Right forelimb (tissue), 1 donor: ENCODE measurements around the gene ATXN7L1.

Experiments used
- DNase-seq: peaks from one replicate; pipeline ENCODE4 v3.0.0-alpha.2; 2018

Gene ATXN7L1

DNA sequence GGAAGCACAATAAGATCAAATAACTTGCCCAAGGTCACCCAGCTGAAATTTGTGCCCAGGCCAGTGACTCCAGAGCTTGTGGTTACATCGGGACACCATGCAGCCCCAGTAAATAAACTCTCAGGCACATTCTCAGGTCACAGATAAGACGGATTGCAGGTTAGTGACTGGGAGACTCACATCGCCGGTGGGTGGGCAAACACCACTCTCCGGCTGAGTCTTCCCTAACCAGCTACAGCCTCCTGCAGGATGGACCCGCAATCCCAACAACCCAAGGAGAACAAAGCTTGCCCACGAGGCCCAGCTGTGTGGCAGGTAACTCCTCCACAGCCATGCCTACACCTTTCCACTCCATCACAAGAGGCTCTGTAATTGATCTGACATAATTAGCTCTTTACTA is 213.4 kb downstream of the ATXN7L1 start:
- DNase-seq: no peak

DNA sequence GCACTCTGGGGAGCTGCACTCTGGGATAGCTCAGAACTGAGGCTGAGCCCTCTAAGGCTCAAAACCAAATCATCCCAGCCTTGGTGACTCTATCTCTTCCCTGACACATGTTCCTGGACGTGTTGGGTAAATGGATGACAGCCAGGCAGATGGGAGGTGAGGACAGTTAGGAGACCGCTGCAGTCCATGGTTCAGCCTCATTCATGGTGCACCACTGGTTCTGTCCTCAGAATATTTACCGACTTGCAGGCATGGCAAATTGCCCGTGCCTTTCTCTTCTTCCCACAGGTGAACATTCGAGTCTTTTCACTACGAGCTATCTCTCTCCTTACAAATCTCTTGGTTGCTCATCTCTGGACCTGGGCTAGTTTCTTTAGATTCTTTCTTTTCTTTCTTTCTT is 214.8 kb downstream of the ATXN7L1 start:
- no peak for DNase-seq

DNA sequence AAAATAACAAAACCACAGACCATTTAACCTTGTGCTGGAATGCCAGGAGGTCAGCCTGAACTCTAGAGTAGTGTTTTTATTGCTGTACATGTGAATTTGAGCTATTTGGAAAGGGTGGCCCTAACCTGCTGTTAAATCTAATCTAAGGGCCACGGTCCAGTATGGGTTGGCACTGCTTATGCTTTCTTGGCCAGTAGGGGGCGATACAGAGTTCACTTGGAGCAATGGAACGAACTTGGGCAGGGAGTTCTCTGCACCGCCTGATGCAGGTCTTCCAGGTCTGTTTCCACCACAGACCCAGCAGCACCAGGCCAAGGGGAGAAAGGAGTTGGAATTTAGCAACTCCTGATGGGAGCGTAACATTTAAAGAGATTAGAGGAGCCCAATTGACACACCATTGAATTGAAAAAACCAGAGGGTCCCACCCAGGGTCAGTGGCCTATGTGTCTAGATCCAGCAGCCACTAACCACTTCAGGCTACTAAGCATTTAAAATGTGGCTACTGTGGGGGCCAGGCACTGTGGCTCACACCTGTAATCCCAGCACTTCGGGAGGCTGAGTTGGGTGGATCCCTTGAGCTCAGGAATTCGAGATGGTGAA is 219.4 kb downstream of the ATXN7L1 start:
- no peak for DNase-seq

DNA sequence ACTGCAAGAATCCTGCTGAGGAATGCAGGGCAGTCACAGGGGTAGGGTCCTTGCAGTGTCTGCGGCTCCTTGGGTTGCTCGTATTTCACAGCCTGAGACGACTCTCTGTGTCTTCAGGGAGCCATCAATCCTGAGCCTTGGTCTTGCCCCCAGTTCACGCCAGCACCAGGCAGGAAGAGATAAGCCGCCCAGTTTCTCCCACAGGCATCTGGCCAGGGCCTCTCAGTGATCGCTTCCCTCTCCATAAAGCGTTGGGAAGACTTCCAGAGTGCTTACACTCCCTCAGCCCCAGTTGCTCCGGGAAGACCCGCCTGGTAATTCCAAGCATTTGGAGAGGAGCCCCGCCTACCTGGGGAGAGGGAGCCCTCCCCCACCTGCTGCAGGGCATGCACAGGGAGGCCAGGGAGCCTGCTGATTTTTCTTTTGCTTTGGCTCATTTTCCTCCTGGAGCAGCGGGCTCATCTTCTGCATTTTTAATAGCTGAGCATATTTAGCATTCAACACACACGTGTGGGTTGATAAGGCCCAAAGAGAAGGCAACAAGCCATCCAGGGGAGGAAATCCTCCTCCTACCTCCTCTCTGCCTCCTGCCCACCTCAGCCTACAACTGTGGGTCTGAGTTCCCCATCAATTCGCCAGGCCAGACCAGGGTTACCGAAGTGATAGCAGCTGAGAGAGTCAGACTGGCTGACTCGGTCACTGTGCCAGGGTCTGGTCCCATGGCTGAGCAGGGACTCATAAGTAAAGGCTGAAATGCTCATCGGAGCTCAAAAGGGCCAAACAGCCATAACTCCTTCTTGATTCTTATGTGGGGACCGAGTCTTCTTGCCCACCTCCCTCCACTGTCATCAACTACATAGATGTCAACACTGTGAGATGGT is 220.7 kb downstream of the ATXN7L1 start:
- no peak for DNase-seq

DNA sequence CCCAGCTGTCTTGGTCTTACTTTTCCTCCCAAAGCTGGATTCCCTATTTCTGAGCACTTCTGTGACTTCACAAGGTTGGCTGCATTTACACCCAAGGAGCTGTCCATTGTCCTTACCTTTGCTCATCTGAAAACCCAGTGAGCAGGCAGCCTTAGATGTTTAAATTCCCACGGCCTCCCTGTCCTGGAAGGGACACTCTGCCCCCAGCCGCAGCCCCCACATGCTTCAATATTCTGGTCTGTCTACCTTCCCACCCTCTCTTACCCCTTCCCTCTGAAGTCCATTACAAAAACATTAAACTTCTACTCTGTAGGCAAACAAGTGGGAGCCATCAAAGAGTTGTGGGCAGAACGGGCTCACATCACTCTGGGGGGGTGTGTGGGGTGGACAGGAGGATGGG is 221.3 kb downstream of the ATXN7L1 start:
- no peak for DNase-seq

DNA sequence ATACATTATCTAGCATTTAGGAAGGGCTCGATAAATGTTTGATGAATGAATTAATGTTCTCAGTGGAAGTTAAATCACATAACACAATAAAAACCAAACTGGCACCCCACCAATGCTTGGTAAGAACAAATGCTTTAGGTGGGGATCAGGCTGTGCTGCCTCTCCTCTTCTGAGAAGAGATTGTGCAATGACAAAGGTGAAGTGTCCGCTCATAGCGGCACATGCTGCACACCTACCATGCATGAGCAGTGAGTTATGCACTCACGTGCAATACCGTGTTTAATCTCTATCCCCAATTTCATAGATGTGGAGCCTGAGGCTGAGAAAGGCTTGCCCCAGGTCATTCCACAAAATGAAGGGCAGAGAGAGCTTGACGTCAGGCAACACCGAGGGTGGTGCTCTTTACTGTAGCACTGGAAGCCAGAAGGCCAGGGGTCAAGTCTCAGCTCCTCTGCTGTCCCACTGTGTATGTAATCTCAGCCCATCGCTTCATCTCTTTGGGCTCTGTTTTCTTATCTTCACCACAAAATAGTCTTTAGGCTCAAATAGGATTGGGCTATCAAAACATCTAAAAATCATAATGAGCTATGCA is 222.2 kb downstream of the ATXN7L1 start:
- DNase-seq: no peak

DNA sequence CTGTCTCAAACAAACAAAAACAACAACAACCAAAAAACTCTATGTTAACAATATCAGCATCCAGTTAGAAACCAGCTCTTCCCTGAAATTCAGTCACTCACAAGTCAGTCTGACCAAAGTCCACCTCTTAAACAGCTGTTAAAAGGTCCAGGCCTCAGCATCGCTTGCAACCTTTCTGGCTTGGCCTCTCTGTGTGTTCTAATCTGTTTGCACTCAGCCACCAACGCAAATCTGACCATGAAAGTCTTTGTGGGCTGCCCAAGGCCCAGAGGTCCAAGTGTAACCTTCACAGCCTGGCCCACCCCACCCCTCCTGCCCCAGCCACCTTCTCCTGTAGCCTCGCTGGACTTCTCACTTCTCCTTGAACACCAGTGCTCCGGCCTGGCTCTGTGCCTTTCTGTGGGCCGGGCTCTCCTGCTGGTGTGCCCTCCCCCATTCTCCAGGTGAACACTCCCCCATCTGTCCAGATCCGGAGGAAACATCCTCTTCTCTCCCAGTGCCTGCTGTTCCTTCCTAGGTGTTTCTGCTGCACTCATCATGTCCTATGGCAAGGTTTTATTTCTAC is 222.9 kb downstream of the ATXN7L1 start:
- DNase-seq: no peak

DNA sequence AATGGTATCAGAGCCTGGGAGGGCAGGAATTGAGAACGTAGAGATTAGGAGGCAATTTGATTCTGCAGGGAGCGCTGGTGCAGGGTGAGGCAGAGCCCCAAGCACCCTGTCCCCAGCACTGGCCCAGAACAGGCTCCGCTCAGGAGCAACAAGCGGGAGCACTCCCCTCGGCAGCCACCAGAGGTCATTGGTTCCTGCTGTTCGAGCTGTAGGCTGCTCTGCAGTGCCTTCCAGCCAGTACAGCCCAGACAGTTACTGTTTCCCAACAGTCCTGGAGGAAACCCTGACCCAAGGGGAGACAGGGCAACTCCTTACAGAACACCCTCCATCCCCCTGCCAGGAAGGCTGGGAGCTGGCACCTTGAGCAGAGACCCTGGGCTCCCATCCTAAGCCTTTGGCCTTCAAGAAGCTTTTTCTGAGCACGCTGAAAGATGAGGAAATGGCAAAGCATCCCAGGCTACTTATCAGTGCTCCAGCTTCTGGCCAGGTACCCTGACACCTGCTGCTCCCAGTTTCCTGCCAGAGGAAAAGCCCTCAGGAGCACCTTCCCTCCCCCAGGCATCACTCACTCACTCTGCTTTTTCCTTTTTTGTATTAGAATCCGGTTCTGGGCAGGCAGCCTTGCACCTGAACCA is 223.9 kb downstream of the ATXN7L1 start:
- DNase-seq: peak; percentile 85

DNA sequence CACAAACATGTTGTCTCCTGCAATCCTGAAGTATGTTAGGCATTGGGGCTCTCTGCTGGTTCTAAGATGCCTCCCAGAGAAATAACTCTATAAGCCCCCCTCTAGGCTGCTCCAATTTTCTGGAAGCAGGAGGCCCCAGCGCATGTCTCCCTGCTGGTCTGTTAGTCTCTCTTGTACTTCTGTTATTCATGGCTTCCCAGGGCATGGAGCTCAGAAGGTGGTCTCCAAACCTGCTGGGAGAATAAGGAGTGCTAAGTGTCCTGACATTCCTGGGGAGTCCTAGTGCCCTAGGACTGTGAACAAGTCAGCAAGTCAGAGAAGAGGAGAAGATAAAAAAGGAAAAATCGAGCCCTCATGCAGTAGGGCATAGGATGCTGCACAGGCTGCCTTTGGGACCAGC is 224.6 kb downstream of the ATXN7L1 start:
- no peak for DNase-seq

DNA sequence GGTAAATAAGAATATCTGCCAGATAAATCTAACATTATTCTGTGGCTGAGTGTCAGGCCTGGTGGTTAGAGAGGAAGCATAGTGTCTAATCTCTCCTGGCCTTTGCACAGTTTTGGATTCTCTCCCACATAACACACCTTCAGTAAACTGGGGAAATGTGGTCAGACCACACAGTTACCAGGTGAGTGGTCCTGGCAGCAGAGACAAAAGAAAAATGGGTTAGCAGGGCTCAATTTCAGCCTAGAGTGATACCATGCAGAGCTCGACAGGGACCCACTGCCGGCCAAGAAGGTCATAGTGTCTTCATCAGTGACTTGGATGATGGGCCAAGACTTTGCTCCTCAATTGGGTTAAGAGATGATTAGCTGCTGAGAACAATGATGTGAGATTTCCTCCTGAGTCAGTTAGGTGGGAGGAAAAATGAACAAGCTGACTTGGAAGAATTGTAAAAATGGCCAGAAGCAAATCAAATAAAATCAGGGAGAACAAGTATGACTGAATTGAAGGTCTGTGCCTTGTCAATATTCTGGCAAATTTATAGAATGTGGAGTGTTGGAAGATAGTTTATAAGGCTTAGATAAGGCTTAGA is 225.9 kb downstream of the ATXN7L1 start:
- DNase-seq: no peak

DNA sequence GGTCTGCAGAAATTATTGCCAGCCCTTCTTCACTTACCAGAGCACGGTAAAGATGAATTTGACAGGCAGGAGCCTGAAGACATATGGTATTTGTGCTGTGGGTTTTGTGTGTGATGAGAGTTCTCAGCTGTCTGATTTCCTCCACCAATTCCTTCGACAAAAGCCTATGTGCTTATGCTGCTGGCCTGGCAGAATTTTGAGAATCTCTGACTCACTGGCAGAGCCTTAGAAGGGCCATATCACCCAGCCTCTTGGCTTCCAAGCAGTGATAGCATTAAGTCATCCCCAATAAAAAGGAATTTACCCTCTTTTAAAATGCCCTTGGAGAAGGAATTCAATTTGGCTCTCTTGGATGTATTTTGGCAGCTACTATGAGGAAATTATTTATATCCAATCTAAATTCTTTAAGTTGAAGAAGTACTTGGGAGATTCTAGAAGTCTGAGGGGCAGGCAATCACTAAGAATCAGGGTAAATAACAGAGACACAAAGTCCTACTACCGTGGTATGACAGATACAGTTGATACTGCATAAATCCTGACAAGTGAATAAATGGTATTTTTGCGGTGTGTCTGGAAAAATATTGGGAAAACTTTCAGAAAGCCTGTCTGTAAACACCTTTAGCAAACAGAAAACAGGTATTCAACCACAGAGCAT is 226.5 kb downstream of the ATXN7L1 start:
- DNase-seq: no peak

DNA sequence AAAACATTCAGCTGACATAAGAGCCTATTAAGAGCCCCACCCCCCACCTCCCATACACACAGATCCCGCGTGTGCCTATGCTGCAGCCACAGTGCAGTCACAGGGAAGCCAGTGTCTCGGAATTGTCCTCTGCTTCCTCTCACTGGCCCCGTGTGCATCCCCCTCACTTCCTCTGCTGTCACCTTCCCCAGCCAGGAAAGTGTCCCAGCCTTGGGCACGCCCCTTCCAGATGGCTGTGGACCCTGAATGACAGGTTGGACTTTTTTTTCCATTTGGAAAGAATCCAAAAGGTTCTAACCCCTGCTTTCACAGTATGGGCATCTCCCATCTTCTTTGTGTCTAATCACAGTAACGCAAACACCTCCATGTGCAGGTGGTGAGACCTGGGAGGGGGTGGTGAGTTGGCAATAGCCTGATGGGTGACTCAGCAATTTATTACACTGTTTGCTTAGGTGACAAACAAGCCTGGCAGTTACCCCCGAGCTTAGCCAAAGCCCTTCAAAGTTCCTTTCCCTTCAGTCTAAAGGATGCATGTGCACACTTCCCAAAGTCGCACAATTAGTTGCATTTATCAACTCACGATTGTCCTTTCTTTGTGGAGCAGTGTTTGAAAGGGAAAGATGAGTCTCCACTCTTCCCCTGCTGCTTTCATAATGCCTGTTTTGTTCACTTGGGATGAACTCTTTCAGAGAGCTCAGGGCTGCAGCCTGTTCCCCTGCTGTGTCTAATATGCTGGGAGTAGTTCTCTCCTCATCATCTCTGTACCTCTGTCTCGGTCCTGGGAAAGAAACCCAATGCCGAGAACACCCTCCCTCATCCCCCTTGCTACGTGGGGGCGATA is 227.6 kb downstream of the ATXN7L1 start:
- DNase-seq: no peak

DNA sequence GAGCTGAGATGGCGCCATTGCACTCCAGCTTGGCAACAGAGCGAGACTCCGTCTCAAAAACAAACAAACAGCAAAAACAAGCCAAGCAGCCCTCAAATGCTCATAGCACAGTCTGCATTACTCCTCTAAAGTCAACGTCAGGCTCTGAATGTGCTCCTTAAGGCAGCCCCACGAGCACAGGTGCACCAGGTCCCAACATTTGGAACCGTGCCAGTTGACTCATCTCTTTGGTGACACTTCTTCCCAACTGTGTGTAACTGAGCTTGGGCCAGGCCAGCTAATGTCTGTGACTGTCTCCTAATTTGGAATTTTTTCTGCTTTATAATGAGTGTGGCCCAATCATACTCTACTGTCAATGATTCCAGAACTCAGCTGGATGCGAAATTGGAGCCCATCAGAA is 228.8 kb downstream of the ATXN7L1 start:
- no peak for DNase-seq

DNA sequence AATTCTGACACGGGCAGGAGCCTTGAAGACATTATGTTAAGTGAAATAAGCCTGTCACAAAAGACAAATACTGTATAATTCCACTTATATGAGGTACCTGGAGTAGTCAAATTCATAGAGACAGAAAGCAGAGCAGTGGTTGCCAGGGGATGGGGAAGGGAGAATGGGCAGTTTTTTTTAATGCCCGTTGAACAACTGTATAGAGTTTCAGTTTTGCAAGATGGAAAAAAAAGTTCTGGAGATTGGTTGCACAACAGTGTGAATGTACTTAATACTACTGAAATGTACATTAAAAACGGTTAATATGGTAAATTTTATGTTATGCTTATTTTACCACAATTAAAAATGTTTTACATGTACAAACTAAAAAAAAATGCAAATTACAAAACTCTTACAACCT is 231.5 kb downstream of the ATXN7L1 start:
- no peak for DNase-seq

DNA sequence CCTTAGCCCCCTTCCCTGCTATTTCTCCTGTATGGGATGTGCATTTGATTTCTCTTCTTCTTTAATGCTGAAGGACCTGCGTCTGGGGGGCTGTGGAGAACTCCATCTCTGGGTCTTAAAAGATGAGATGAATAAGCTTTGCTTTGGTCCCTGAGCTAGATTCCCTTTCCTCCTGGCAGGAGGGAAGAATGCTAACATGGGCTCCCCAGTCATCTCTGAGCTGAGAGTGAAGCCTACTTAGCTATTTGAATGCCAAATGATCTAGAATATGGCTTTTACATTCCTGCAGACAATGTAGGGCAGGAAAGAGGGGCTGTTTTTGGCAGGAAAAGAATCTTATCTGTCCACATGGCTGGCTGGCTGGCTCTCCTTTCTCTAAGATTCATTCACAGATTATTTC is 232.5 kb downstream of the ATXN7L1 start:
- no peak for DNase-seq

DNA sequence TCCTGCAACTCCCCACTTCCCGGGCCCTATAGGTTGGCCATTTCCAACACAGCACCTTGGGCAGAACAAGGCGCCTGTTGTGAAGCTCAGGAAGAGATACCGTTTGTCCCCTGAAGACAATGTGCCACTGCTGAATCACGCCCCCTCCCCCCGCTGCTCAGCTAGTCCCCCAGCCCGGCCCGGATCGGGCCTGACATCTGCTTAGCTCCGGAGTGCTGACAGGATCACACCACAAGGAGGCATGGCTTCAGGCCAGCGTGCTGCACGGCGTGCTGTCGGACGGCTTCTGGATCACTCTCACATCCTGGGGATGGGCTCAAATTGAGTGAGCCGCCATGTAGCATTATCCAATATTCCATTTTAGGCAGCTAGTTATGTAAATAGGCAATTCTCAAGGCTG is 233.0 kb downstream of the ATXN7L1 start:
- DNase-seq: no peak

DNA sequence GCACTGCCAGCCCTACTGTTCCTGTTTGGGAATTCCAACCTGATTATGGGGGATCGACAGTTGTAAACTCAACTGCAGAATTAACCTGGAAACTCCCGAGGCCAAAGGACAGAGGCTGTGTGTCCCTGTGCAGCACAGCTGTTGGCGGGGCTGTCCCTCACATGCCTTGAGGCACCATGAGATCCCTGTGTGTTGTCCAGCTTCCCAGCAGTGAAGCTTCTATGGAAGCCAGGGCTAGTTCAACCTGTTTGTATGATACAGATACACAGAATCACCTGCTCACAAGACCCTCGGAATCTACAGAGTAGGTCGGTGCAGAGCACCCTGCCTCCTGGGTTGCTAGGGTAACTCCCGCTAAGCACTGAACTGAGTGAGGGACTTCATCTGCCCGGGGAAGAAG is 234.1 kb downstream of the ATXN7L1 start:
- peak; percentile 18 for DNase-seq

DNA sequence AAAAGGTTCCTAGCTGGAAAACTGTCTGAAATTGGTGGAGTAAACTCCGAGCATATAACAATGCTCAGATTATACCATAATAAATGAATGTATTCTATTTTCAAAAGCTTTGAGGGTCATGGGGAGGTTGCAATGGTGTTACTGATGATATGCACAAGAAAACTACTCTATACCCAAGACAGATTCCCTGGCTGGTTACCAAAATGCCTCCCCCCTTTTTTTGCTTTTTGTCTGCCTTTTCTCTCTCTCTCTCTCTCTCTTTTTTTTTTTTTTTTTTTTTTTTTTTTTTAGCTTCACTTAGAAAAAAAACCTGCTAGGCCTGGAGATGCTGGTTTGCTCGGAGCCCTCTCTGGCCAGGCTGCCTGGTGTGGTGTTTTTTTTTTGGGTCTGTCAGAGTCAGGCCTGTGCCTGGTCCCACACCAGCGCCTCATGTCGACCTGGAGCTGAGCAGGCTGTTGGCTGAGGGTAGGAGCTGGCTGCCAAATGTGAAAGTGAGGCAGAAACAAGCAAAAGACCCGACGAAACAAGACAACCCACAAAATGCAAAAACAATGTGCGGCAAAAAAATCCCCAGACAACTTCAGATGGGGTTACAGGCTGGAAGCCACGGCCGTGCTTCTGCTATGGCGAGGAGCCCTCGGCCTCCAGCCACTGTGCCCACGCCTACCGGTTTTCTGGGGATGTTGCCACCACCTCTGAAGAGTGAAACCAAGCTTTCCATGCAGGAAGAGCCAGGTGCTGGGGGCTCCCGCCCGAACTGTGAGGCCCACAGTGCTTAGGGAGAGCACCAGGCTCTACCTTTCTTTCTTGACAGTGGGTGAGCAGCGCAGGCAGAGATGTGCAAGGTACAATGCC is 235.2 kb downstream of the ATXN7L1 start:
- peak; percentile 42 for DNase-seq

DNA sequence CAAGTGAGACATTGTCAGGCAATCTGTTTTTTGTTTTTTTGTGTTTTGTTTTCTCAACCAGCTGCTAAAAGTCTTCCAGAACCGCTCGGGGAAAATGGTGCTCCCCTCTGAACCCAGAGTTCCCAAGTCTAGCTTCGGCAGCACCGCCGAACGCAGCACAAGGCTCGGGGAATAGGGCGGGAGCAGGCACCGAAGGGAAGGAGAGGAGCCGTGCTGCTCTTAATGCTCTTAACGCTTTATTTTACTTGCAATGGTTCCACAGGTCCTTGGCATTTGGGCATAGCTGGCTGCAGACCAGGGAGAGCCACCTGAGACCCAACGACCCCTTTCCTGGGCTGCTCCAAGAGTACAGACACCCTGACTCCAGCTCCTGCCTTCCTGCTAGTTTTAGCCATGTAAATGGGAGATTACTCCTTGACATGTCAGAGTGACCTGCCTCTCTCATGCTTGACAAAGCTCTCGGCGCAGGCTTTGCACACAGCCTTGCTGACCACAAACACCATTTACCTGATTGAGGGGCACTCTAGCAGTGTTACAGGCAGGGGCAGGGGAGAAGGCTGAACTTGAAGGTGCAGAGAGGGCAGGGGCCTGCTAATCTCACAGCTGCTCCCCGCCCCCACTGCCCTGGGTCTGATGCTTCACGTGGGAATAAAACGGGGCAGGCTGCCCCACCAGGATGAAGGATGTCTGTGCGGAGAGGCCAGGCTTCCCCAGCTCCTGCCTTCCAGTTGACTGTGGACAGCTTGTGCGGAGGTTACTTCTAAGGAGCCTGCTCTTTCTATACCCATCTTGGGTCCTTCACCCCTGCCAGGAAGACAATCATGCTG is 236.5 kb downstream of the ATXN7L1 start:
- DNase-seq: peak; percentile 38
